OCI-LY7 (cell line): ENCODE data around the gene TP53RK. TPM values are rescaled to one million over a fixed set of nuclear protein-coding genes. Genes with fewer than 3 reads are reported as not detected.

ENCODE experiments used
- BruUV-seq: library from RNA; stranded (reverse); fragments of 400-500 nt; replicated peaks from 2 replicates; lab custom pipeline; 2021; lab: Mats Ljungman, UMichigan
- CTCF ChIA-PET: fragments of 300-600 bp; sonication (Branson Sonifier 250); formaldehyde crosslinking; loops from one replicate; lab custom pipeline; 2022; ENCODE audit warnings: antibody characterized with exemption; ENCODE audit not compliant: unreplicated experiment; lab: Charles Lee
- POLR2A ChIA-PET: fragments of 300-600 bp; sonication (Branson Sonifier 250); formaldehyde crosslinking; loops from one replicate; lab custom pipeline; 2022; ENCODE audit warnings: antibody characterized with exemption; lab: Charles Lee
- DNase-seq: peaks from one replicate; pipeline ENCODE4 v3.0.0-alpha.2; 2015; ENCODE audit warnings: low spot score
- H2AFZ ChIP-seq: fragments of 200-600 bp; sonication (generic), shearing (Covaris generic); 2 replicates; pipeline ENCODE4 v1.6.1; 2014; ENCODE audit warnings: mild to moderate bottlenecking, antibody characterized with exemption, low read length, moderate library complexity
- H3K27ac ChIP-seq: fragments of 200-600 bp; sonication (generic); 2 replicates; pipeline ENCODE4 v1.5.1; 2014; ENCODE audit warnings: mixed run types, low read depth, mild to moderate bottlenecking, moderate library complexity, low read length, inconsistent platforms; ENCODE audit not compliant: poor library complexity, severe bottlenecking
- H3K36me3 ChIP-seq: fragments of 200-600 bp; sonication (generic); 2 replicates; pipeline ENCODE4 v1.6.1; 2014; ENCODE audit warnings: mild to moderate bottlenecking, antibody characterized with exemption, low read length, moderate library complexity, mixed read lengths; ENCODE audit not compliant: insufficient read depth
- H3K4me1 ChIP-seq: fragments of 200-600 bp; sonication (generic); 2 replicates; pipeline ENCODE4 v1.5.1; 2014; ENCODE audit warnings: mild to moderate bottlenecking, low read length; ENCODE audit not compliant: insufficient read depth, poor library complexity, severe bottlenecking
- H3K4me2 ChIP-seq: fragments of 200-600 bp; sonication (generic); 2 replicates; pipeline ENCODE4 v1.6.1; 2014; ENCODE audit warnings: mild to moderate bottlenecking, low read length
- H3K4me3 ChIP-seq: fragments of 200-600 bp; sonication (generic); 2 replicates; pipeline ENCODE4 v1.5.1; 2014; ENCODE audit warnings: mild to moderate bottlenecking, low read depth, low read length; ENCODE audit not compliant: poor library complexity, severe bottlenecking
- H3K79me2 ChIP-seq: fragments of 200-600 bp; sonication (generic); 2 replicates; pipeline ENCODE4 v1.6.1; 2016; ENCODE audit warnings: low read depth, mild to moderate bottlenecking, low read length, moderate library complexity, mixed read lengths; ENCODE audit not compliant: insufficient read depth
- H3K9me2 ChIP-seq: fragments of 200-600 bp; sonication (generic); 2 replicates; pipeline ENCODE4 v1.6.1; 2016; ENCODE audit warnings: mild to moderate bottlenecking, low read length, mixed read lengths; ENCODE audit not compliant: insufficient read depth
- H3K9me3 ChIP-seq: fragments of 200-600 bp; sonication (generic); 2 replicates; pipeline ENCODE4 v1.6.1; 2014; ENCODE audit warnings: mild to moderate bottlenecking, mixed run types, low read length, mixed read lengths
- H4K20me1 ChIP-seq: fragments of 200-600 bp; sonication (generic); 2 replicates; pipeline ENCODE4 v1.6.1; 2014; ENCODE audit warnings: mild to moderate bottlenecking, antibody characterized with exemption, low read length, moderate library complexity, mixed read lengths; ENCODE audit not compliant: insufficient read depth
- CTCF ChIP-seq: fragments of 200-600 bp; sonication (generic); conservative IDR thresholded peaks from 2 replicates; pipeline ENCODE4 v1.5.1; 2014; ENCODE audit warnings: mild to moderate bottlenecking, antibody characterized with exemption, low read length, moderate library complexity, mixed read lengths
- EZH2phosphoT487 ChIP-seq: fragments of 200-600 bp; sonication (generic); IDR thresholded peaks from 2 replicates; pipeline ENCODE4 v1.6.1; 2018; ENCODE audit warnings: low read depth, borderline replicate concordance, mild to moderate bottlenecking, mixed run types, antibody characterized with exemption, low read length, moderate library complexity, mixed read lengths
- intact Hi-C: fragments of 100-400 bp; cut with micrococcal nuclease; formaldehyde crosslinking; loops from one replicate; pipeline ENCODE4 v1.10.0; 2022; ENCODE audit not compliant: unreplicated experiment
- total RNA-seq, 2 experiments: library from RNA; depleted of rRNA in 1 of 2; stranded (reverse); fragments of >200 nt in 1 of 2; shearing (Covaris generic) in 1 of 2; gene quantifications; 2 replicates each; pipeline ENCODE4 v1.2.3, GENCODE V29; 2014 to 2022

TP53RK gene
- total RNA-seq, 2 experiments from 2014 or later = 18.6 to 32.9 TPM

- Histone ChIP-seq H3K9me3 (no peaks in the 10 kb centered on the region), H3K4me2 (no peak overlapping the region), H3K36me3 (no peaks in the 10 kb centered on the region), H3K4me1 (no peaks in the 10 kb centered on the region), H3K79me2 (no peaks in the 10 kb centered on the region), H2AFZ (no peak overlapping the region), H3K9me2 (no peaks in the 10 kb centered on the region), H3K4me3 (no peak overlapping the region), H4K20me1 (no peaks in the 10 kb centered on the region), H3K27ac (no peak overlapping the region)
- ChIA-PET CTCF (no interaction called here), POLR2A (no interaction called here)
- BruUV-seq = no TSS peak
- TF ChIP-seq EZH2phosphoT487 (no peak), CTCF (no peak)
- intact Hi-C loops = no loop called here
- no peak for DNase-seq
Observed at GRCh38 chr20:46636514-46636913, 52.7 kb downstream of the TP53RK start.

GRCh38 chr20:46635514-46636136, 53.6 kb downstream of the TP53RK start:
- DNase-seq = no peak

More at GRCh38 chr20:46635514-46636136, 53.6 kb downstream of the TP53RK start:
- TF ChIP-seq EZH2phosphoT487 (no peak), CTCF (no peak)
- Histone ChIP-seq H3K36me3 (no peaks in the 10 kb centered on the region), H3K9me2 (no peaks in the 10 kb centered on the region), H3K4me1 (no peaks in the 10 kb centered on the region), H4K20me1 (no peaks in the 10 kb centered on the region), H2AFZ (no peak overlapping the region), H3K4me2 (no peak overlapping the region), H3K4me3 (no peak overlapping the region), H3K27ac (no peak overlapping the region), H3K9me3 (no peaks in the 10 kb centered on the region), H3K79me2 (no peaks in the 10 kb centered on the region)
- no TSS peak for BruUV-seq
- ChIA-PET CTCF (no interaction called here), POLR2A (no interaction called here)
- intact Hi-C loops = no loop called here
